Esophagus squamous epithelium (tissue), 5 donors: ENCODE measurements around the gene CTNNA1. TPM values are rescaled to one million over a fixed set of nuclear protein-coding genes. Genes with fewer than 3 reads are reported as not detected.

Source experiments
- DNase-seq: peaks from one replicate; lab custom pipeline; 2025; lab: John Stamatoyannopoulos, UW
- H3K27ac ChIP-seq, 4 donors: fragments of 200-600 bp; sonication (generic); one replicate each; pipeline ENCODE4 v1.5.1; 2016 to 2019; ENCODE audit warnings: mild to moderate bottlenecking in 1 of 4
- H3K27me3 ChIP-seq, 4 donors: fragments of 200-600 bp; sonication (generic); 1 replicate in 3 of 4; 2 replicates in 1 of 4; pipeline versions ENCODE4 v1.5.1 to v1.6.0; 2017 to 2021; ENCODE audit warnings: antibody characterized with exemption in 1 of 4
- H3K36me3 ChIP-seq, 3 donors: fragments of 200-600 bp; sonication (generic); one replicate each; pipeline ENCODE4 v1.5.1; 2016 to 2019
- H3K4me1 ChIP-seq, 3 donors: fragments of 200-600 bp; sonication (generic); one replicate each; pipeline ENCODE4 v1.5.1; 2017 to 2019
- H3K4me3 ChIP-seq, 4 donors: fragments of 200-600 bp; sonication (generic); 1 replicate in 3 of 4; 2 replicates in 1 of 4; pipeline ENCODE4 v1.5.1; 2016 to 2019; ENCODE audit warnings: mild to moderate bottlenecking in 2 of 4, moderate library complexity in 1 of 4
- H3K9me3 ChIP-seq, 3 donors: fragments of 200-600 bp; sonication (generic); one replicate each; pipeline ENCODE4 v1.5.1; 2016 to 2019
- POLR2A ChIP-seq, 4 donors: fragments of 450-650 bp; IDR thresholded peaks; one replicate each; pipeline ENCODE4 v1.6.1; 2017; ENCODE audit warnings: antibody characterized with exemption in 4 of 4, mild to moderate bottlenecking in 4 of 4, moderate library complexity in 3 of 4
- WGBS, 2 donors: methylation state at CpG; one replicate each; pipeline ENCODE4 v1.1.5; 2018; 5-methylcytosine and 5-hydroxymethylcytosine counted together
- intact Hi-C: fragments of 100-400 bp; cut with DNase I; formaldehyde crosslinking; loops from one replicate; pipeline ENCODE4 v1.15.0; 2022
- total RNA-seq, 4 donors: library from RNA; depleted of rRNA; stranded (reverse); fragments of >200 nt; gene quantifications; one replicate each; pipeline ENCODE4 v1.1.0, GENCODE V29; 2016
- TF ChIP-seq, protein P1 (sequence below), 6 experiments: fragments of 450-650 bp in 4 of 6; fragments of 200-600 bp in 2 of 6; sonication (generic) in 2 of 6; IDR thresholded peaks; one replicate each; pipeline ENCODE4 v1.5.1; 2016 to 2019; ENCODE audit warnings: antibody characterized with exemption in 6 of 6, mild to moderate bottlenecking in 4 of 6, moderate library complexity in 4 of 6
- donor health status: DM: yes; HTN: yes; CAD: no.

The CTNNA1 gene
- total RNA-seq, 4 donors from 2014 or later = 293 to 393 (median 348) TPM

DNA sequence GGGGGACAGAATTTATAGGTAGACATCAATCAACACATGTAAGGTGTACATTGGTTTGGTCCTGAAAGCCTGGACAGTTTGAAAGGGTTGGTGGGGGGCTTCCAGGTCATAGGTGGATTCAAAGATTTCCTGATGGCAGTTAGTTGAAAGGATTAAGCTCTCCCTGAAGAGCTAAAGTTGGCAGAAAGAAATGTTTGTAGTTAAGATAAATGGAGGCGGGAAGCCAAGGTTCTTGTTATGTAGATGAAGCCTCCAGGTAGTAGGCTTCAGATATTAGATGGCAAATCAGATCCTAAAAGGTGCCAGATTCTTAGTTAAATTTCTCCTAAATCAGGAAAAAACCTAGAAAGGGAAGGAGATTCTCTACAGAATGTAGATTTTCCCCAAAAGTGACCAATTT is 130.9 kb downstream of the CTNNA1 start:
- Histone ChIP-seq H3K27me3 (no peaks in the 10 kb centered on the region), H3K27ac (no peak overlapping the region), H3K9me3 (no peaks in the 10 kb centered on the region), H3K36me3 (peaks cover 3 to 46% (median 7%) of the 10 kb centered on the region in 3 donors), H3K4me3 (no peak overlapping the region), H3K4me1 (peaks cover 0 to 23% (median 0%) of the 10 kb centered on the region in 3 donors)
- 79 to 82% methylated on average over 1 of the region's 1 CpG for WGBS, 2 donors
- intact Hi-C loops = no loop called here
- no peak for DNase-seq
- TF ChIP-seq POLR2A (IDR thresholded peaks at IDR 0.05) = no peak
- TF ChIP-seq, protein P1, sequence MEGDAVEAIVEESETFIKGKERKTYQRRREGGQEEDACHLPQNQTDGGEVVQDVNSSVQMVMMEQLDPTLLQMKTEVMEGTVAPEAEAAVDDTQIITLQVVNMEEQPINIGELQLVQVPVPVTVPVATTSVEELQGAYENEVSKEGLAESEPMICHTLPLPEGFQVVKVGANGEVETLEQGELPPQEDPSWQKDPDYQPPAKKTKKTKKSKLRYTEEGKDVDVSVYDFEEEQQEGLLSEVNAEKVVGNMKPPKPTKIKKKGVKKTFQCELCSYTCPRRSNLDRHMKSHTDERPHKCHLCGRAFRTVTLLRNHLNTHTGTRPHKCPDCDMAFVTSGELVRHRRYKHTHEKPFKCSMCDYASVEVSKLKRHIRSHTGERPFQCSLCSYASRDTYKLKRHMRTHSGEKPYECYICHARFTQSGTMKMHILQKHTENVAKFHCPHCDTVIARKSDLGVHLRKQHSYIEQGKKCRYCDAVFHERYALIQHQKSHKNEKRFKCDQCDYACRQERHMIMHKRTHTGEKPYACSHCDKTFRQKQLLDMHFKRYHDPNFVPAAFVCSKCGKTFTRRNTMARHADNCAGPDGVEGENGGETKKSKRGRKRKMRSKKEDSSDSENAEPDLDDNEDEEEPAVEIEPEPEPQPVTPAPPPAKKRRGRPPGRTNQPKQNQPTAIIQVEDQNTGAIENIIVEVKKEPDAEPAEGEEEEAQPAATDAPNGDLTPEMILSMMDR (IDR thresholded peaks at IDR 0.05) = no peak

DNA sequence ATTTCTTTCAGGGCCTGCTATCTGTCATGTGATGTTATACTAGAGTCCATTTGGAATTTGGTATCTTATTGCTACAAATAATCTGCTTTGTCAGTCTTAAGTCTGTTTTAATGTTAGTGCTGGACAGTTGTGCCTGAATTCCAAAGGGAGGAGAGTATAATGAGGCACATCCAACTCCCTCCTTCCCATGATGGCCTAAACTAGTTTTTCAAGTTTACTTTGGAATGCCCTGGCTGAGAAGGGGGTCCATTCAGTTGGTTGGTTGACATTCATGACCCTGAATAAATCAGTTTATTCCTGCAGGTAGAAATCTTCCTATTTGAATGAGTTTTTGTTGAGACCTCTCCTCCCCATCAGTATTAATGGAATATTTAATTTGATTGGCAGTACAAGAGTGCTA is 131.3 kb downstream of the CTNNA1 start:
- DNase-seq = no peak
- intact Hi-C loops = no loop called here
- peaks cover 0 to 21% (median 0%) of the 10 kb centered on the region in 3 donors for H3K4me1 ChIP-seq
- H3K9me3 ChIP-seq = no peaks in the 10 kb centered on the region
- no peak overlapping the region for H3K4me3 ChIP-seq
- H3K27me3 ChIP-seq = no peaks in the 10 kb centered on the region
- H3K36me3 ChIP-seq = peaks cover 7 to 50% (median 10%) of the 10 kb centered on the region in 3 donors
- TF ChIP-seq, protein P1 (IDR thresholded peaks at IDR 0.05) = no peak
- no peak for TF ChIP-seq POLR2A (IDR thresholded peaks at IDR 0.05)
- H3K27ac ChIP-seq = no peak overlapping the region

DNA sequence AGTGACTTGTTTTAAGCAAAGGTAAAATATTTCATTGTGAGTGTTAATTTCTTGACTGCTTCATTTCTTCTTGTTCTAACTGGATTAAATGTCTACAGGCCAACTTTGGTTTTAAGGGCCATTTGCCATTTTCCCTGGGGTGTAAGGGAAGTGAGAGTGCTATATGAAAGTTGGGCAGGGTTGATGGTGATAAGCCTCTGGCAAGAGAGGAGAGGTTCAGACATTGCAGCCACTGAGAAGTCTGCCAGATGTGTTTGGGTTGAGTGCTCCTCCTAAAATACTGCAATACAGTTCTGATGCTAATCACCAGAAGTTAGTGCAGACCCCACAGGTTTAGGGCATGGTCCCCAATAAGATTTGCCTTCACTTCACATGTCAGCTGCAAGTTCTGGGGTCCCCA is 136.8 kb downstream of the CTNNA1 start:
- Histone ChIP-seq H3K4me3 (no peak overlapping the region), H3K27ac (no peak overlapping the region), H3K27me3 (no peaks in the 10 kb centered on the region), H3K9me3 (peaks cover 0 to 6% (median 0%) of the 10 kb centered on the region in 3 donors), H3K4me1 (no peaks in the 10 kb centered on the region), H3K36me3 (peaks cover 15 to 92% (median 23%) of the 10 kb centered on the region in 3 donors)
- TF ChIP-seq, protein P1 (IDR thresholded peaks at IDR 0.05) = no peak
- no peak for TF ChIP-seq POLR2A (IDR thresholded peaks at IDR 0.05)
- intact Hi-C loops = no loop called here
- DNase-seq = no peak

DNA sequence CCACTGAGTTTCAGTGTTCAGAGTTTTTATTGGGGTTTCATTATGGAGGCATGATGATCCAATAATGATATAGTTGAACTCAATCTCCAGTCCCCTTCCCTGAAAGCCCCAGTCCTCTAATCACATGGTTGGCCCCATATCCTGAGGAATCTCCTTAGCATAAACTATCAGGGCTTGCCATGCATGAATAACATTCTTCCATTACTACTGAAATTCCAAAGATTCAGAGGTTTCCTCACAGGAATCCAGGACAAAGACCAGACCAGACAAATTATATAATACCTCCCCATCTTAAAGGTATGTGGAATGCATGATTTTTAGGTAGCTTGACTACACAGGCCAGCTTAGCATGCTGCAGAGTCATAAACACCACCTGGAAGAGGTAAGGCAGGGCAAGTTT is 137.4 kb downstream of the CTNNA1 start:
- Histone ChIP-seq H3K36me3 (peaks cover 15 to 93% (median 23%) of the 10 kb centered on the region in 3 donors), H3K27me3 (no peaks in the 10 kb centered on the region), H3K4me1 (no peaks in the 10 kb centered on the region), H3K27ac (no peak overlapping the region), H3K4me3 (no peak overlapping the region), H3K9me3 (peaks cover 0 to 6% (median 0%) of the 10 kb centered on the region in 3 donors)
- no peak for DNase-seq
- no peak for TF ChIP-seq POLR2A (IDR thresholded peaks at IDR 0.05)
- TF ChIP-seq, protein P1 (IDR thresholded peaks at IDR 0.05) = no peak
- intact Hi-C loops = no loop called here

DNA sequence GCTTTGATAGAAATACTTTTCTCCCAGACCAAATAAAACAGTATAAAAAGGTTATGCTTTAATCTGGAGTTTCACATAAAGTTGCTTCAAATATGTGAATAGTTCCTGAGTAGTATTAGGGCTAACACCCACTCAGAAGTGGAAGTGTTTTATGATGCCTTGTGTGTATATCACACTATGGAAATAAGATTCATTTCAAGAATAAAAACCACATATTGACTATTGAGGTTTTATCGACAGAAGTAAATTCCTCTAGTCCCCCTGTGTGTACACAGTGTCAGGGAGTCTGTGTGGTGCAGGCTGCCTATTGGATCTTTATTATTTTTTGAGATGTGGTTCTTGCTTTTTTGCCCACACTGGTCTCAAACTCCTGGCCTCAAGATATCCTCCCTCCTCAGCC is 142.7 kb downstream of the CTNNA1 start:
- H3K36me3 ChIP-seq = peaks cover 0 to 91% (median under 1%) of the 10 kb centered on the region in 3 donors
- no peaks in the 10 kb centered on the region for H3K27me3 ChIP-seq
- no peak overlapping the region for H3K27ac ChIP-seq
- no peaks in the 10 kb centered on the region for H3K9me3 ChIP-seq
- intact Hi-C loops = no loop called here
- peaks cover 0 to 4% (median 0%) of the 10 kb centered on the region in 3 donors for H3K4me1 ChIP-seq
- H3K4me3 ChIP-seq = no peak overlapping the region
- TF ChIP-seq POLR2A (IDR thresholded peaks at IDR 0.05) = no peak
- TF ChIP-seq, protein P1 (IDR thresholded peaks at IDR 0.05) = no peak
- DNase-seq = no peak
- WGBS, 2 donors = 58 to 78% methylated on average over 1 of the region's 1 CpG
